ENCODE results near the gene TPRN.

The TPRN gene

GRCh38 chr9:137158625-137159024 is 41.9 kb downstream of the TPRN start:
- no peak for DNase-seq

- DNase-seq = no peak
Measured at GRCh38 chr9:137157618-137158415, 42.7 kb downstream of the TPRN start.

GRCh38 chr9:137156567-137157375 is 43.8 kb downstream of the TPRN start:
- no peak for DNase-seq

- DNase-seq = no peak
Measured at GRCh38 chr9:137152844-137153405, 47.6 kb downstream of the TPRN start.

GRCh38 chr9:137150617-137151457 is 49.7 kb downstream of the TPRN start:
- peak; percentile 88 for DNase-seq

GRCh38 chr9:137149942-137150616 is 50.5 kb downstream of the TPRN start:
- peak; percentile 88 for DNase-seq

- no peak for DNase-seq
Measured at GRCh38 chr9:137149363-137149762, 51.2 kb downstream of the TPRN start.

- no peak for DNase-seq
Measured at GRCh38 chr9:137148661-137149060, 51.9 kb downstream of the TPRN start.

- no peak for DNase-seq
Measured at GRCh38 chr9:137148242-137148641, 52.3 kb downstream of the TPRN start.

GRCh38 chr9:137147793-137148160 is 52.8 kb downstream of the TPRN start:
- DNase-seq = no peak

- no peak for DNase-seq
Measured at GRCh38 chr9:137147091-137147792, 53.3 kb downstream of the TPRN start.

- no peak for DNase-seq
Measured at GRCh38 chr9:137146527-137146918, 54.0 kb downstream of the TPRN start.

- no peak for DNase-seq
Measured at GRCh38 chr9:137145731-137146526, 54.6 kb downstream of the TPRN start.

- no peak for DNase-seq
Measured at GRCh38 chr9:137143459-137143858, 57.1 kb downstream of the TPRN start.

- no peak for DNase-seq
Measured at GRCh38 chr9:137141976-137142936, 58.3 kb downstream of the TPRN start.

All from NCI-H1048 (cell line).